GM21723 (cell line): ENCODE measurements around the gene RBP4.
"Not testable (repeated sequence)": the region's sequence is repeated elsewhere in the genome, so short reads cannot be mapped to it uniquely, and the experiment has no call there.

Source experiments
- ATAC-seq: cut with Tn5 transposase; IDR thresholded peaks from one replicate; pipeline ENCODE4 v1.9.1; 2021; ENCODE audit warnings: mild to moderate bottlenecking, moderate library complexity; ENCODE audit not compliant: unreplicated experiment

The RBP4 gene

DNA sequence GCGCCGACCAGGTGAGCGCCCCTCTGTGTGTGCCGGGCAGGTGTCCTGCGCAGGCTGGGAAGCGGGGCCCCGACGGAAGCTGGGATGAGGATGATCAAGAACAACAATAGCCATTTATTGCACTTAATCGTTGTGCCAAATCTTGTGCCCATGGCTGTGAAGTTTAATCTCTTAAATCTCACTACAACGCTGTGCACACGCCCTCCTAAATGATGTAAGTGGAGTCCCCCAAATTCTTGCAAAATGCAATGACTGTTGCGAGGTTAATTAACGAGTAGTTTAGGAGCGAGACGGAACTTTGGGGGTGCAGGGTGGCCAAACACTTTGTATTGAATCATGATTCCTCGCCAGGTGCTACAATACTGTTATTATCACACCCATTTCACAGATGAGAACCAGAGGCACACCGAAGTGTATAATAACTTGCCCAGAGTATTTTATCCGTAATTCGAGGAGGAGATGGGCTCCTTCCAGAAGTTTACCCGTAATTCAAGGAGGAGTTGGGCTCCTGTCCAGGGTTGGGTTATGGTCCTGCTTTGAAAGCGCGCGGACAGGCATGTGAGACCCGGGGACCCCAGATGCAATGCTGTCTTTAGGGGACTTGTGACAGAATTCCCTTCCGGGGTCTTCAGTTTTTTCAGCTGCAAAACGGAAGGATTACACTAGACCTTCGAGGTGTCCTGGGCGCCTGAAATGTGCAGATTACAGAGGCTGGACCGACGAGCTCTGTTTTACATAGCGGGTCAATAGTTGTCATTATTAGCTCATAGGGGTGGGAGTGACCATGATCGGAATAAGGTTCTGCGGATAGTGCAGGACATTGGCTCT is 33.5 kb downstream of the RBP4 start:
- no peak for ATAC-seq

GRCh38 chr10:93566435-93567276 is 34.4 kb downstream of the RBP4 start, which contains the start of gene FFAR4:
TSS of gene FFAR4 (plus strand) at chr10:93566665. CDS start at chr10:93566721, 56 bp downstream.
- ATAC-seq = no peak

DNA sequence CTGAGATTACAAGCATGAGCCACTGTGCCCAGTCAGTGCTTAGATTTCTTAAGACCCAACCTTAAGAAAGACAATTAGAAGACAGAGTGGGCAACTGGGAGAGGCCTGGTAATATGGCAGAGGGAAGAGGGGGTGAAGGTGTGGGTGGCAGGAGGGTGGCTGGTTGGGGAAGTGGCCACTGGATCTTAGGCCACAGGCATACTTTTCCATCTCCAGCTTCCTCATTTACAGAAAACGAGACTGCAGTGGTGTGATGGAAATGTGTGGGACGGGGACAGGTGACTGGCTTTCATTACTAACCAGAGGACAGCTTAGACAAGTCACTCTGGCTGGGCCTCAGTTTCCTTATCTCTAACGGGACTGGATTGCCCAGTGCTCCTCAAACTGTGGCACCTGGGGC is 35.6 kb downstream of the RBP4 start:
- no peak for ATAC-seq

DNA sequence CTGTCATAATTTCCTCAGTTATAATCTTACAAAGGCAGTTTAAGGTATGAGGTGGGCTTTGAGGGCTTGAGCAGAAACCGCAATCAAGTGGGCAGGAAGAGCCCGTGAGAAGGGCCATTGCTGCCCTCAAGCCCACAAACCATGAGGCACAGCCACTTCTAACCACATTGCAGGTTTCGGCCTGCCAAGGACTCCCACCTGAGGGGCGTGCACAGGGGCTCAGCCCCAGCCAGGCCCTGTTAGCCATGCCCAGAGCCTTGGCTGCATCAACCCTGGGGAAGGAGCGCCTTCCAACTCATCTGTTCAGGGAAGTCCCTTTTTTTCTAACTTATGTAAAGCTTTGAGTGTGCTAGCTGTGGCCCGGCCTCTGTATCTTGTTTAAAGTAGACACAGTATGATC is 40.5 kb downstream of the RBP4 start:
- no peak for ATAC-seq

GRCh38 chr10:93559490-93559889 is 41.5 kb downstream of the RBP4 start:
- no peak for ATAC-seq

DNA sequence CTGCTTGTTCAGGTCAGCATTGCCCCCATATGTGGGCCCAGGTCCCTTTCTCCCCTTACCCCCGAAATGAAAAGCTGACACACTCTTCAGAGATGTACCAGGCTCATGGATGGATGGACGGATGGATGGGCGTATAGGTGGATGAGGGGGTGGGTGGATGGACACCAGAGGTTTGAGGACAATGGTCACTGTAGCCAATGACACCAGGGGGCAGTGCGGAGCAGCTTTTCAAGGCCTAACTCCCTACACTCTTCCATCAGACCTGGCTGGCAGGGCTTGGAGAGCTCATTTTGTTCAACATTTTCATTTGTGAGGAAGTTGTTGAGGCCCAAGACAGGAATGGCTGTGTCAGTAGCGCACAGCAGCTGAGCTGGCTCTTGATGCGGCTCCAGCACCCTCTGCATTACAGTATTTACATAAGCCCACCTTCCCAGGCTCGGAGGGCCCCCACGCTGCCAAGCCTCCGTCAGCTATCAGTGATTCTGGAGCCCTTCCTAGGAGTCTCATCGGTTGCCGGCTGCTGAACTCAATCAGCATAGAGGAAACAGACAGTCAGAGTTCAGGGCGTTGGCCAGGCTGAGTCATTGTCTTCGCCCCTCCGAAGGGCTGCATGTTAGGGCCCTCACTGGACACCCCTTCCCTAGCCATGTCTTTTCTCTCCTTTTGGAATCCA is 46.1 kb downstream of the RBP4 start:
- no peak for ATAC-seq

- ATAC-seq = no peak
Measured at GRCh38 chr10:93554316-93554663, 46.7 kb downstream of the RBP4 start.

GRCh38 chr10:93553482-93554315 is 47.3 kb downstream of the RBP4 start:
- no peak for ATAC-seq

DNA sequence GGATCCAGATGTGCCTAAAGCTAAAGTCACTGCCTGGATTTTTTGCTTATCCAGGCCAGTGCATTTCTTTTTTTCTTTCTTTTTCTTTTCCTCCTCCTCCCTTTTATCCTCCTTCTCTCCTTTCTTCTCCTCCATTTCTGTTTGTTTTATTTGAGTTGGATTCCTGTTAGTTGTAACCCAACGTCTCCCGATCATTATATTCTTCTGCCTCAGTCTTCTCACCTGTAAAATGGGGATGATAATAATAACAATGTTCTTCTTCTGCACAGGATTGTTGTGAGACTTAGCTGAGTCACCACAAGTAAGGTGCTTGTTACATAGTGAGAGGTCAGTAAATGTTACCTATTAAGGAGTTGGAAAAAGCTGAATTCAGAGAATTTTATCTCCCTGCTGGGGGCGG is 48.3 kb downstream of the RBP4 start:
- no peak for ATAC-seq

- ATAC-seq = no peak
Measured at GRCh38 chr10:93550606-93551005, 50.4 kb downstream of the RBP4 start.

DNA sequence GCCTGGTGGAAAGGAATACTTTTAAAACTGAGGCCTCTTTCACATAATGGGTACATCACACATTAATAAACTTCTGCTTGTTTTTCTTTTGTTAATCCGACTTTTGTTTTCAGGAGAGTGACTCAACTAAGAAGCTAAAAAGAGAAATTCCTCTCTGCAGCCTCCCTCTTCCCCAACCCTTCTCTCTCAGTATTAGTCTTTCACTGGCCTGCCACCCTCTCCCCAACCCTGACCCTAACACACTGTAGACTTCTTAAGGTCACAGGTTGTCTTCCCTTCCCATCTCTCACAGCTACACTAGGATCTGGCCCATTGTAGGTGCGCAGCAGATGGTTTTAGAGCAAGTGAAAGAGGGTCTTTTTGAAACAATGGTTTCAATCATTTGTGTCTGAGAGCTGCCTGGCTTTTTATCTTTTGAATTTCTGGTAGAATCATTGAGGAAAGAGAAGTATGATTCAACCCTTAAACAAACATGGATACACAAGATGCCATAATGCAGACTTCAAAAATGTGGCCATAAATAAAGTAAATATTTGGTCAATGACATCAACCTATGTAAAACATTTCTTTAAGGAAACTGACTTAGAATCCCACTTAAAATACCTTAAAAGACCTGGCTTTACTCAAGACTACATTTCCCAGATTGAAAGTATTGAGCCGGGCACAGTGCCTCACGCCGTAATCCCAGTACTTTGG is 52.5 kb downstream of the RBP4 start:
- ATAC-seq = no peak

DNA sequence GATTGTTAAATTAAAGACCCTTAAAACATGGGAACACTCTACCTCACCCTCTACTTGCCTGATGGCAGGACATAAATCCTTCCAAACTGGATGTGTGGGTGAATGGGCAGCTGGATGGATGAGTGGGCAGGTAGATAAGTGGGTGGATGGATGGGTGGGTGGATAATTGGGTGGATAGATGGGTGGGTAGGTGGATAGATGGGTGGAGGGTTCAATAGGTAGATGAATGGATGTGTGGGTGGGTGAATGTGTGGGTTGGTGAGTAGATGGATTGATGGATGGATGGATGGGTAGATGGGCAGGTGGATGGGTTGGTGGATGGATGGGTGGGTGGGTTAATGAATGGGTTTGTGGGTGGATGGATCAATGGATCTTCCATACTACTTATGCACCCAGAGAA is 53.5 kb downstream of the RBP4 start:
- ATAC-seq = no peak

GRCh38 chr10:93546995-93547394 is 54.0 kb downstream of the RBP4 start:
- not testable (repeated sequence) for ATAC-seq

GRCh38 chr10:93542358-93542791 is 58.7 kb downstream of the RBP4 start:
- no peak for ATAC-seq
